NCI-H524 (cell line): ENCODE data around the gene PKNOX2.
"Not testable (repeated sequence)": the region's sequence is repeated elsewhere in the genome, so short reads cannot be mapped to it uniquely, and the experiment has no call there.

ENCODE experiments used
- DNase-seq, 2 experiments: peaks; one replicate each; lab custom pipeline; 2025; lab: John Stamatoyannopoulos, UW

PKNOX2 gene

GRCh38 chr11:125202977-125203376, 38.4 kb downstream of the PKNOX2 start:
- no peak for DNase-seq

- DNase-seq = no peak
These were observed 43.4 kb downstream of the PKNOX2 start for GRCh38 chr11:125207866-125208425.

GRCh38 chr11:125210066-125210465, 45.5 kb downstream of the PKNOX2 start:
- no peak for DNase-seq

GRCh38 chr11:125211191-125211947, 46.8 kb downstream of the PKNOX2 start:
- DNase-seq = no peak

GRCh38 chr11:125211948-125212340, 47.4 kb downstream of the PKNOX2 start:
- DNase-seq = no peak

GRCh38 chr11:125214601-125215565, 50.3 kb downstream of the PKNOX2 start:
- DNase-seq = no peak

GRCh38 chr11:125215976-125216375, 51.4 kb downstream of the PKNOX2 start:
- DNase-seq = no peak

- DNase-seq = no peak
These were observed 53.8 kb downstream of the PKNOX2 start for GRCh38 chr11:125218336-125218735.

- no peak for DNase-seq
These were observed 56.9 kb downstream of the PKNOX2 start for GRCh38 chr11:125221461-125221860.

- no peak for DNase-seq
These were observed 57.9 kb downstream of the PKNOX2 start for GRCh38 chr11:125222494-125222893.

- DNase-seq = not testable (repeated sequence)
These were observed 58.6 kb downstream of the PKNOX2 start for GRCh38 chr11:125223161-125223560.

GRCh38 chr11:125223901-125224361, 59.4 kb downstream of the PKNOX2 start:
- DNase-seq = no peak

GRCh38 chr11:125224391-125225021, 60.0 kb downstream of the PKNOX2 start:
- peak in 1 of 2 experiments; percentile 47 for DNase-seq

GRCh38 chr11:125225401-125225800, 60.9 kb downstream of the PKNOX2 start:
- no peak for DNase-seq

GRCh38 chr11:125226031-125226430, 61.5 kb downstream of the PKNOX2 start:
- no peak for DNase-seq

- no peak for DNase-seq
These were observed 62.2 kb downstream of the PKNOX2 start for GRCh38 chr11:125226706-125227105.

GRCh38 chr11:125227151-125227550, 62.6 kb downstream of the PKNOX2 start:
- no peak for DNase-seq

- DNase-seq = no peak
These were observed 63.9 kb downstream of the PKNOX2 start for GRCh38 chr11:125228445-125228844.

- DNase-seq = no peak
These were observed 64.4 kb downstream of the PKNOX2 start for GRCh38 chr11:125228993-125229392.

- DNase-seq = no peak
These were observed 65.4 kb downstream of the PKNOX2 start for GRCh38 chr11:125229916-125230315.

- DNase-seq = no peak
These were observed 68.6 kb downstream of the PKNOX2 start for GRCh38 chr11:125233116-125233515.

- no peak for DNase-seq
These were observed 69.3 kb downstream of the PKNOX2 start for GRCh38 chr11:125233736-125234275.
